A549 treated with Hydrocortisone at 1 μM for 4 hours (cell line): ENCODE data around the gene FAXDC2. TPM values are rescaled to one million over a fixed set of nuclear protein-coding genes. Genes with fewer than 3 reads are reported as not detected.

ENCODE experiments used
- total RNA-seq: library from RNA; stranded (reverse); fragments of 200-300 nt; extraction: Qiagen RNA extraction; gene quantifications from 5 replicates; pipeline ENCODE4 v1.2.3, GENCODE V29; 2022

The FAXDC2 gene, protein sequence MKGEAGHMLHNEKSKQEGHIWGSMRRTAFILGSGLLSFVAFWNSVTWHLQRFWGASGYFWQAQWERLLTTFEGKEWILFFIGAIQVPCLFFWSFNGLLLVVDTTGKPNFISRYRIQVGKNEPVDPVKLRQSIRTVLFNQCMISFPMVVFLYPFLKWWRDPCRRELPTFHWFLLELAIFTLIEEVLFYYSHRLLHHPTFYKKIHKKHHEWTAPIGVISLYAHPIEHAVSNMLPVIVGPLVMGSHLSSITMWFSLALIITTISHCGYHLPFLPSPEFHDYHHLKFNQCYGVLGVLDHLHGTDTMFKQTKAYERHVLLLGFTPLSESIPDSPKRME
- 0.25 to 0.55 TPM (median 0.43 TPM) in 5 replicates for total RNA-seq

DNA sequence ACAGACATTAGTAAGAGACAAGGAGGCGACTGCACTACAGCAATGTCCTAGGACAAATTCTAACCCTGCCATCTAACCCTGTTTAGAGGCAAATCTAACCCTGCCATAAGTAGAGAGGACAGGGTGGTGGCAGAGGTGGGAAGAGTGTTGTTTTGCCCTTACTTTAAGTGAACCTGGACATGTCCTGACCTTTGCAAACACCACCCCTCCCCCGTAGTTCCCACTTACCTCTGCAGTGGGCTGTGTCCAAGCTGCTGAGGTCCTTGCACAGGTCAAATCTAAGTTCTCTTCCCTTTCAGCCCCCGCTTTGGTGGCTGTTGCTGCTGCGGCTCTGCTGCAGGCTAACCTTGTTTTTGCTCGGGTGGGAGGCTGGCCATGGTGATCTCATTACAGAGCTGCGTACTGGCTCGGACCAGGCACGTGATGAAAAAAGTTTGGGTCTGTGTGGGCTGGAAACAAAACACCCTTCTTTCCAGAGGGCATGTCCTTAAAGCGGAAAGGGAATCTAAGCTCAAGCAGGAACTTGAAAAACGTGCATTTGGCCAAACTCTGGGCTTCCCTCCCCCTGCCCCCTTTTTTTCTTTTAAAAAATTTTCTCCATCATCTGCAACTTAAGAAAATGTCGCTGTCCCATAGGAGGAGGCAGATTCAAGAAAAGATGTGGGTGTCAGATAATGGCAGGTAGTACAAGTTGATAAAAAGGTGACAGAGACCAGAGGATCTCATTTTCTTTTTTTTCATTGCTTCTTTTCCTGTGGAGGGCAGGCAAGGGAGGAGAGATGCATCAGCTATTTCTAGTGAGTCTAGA is at the start of gene FAXDC2:
Gene FAXDC2, minus strand, starts transcription at position 349 of the 808 bp plus-strand sequence. CDS start 12,425 bp downstream, outside the sequence.

DNA sequence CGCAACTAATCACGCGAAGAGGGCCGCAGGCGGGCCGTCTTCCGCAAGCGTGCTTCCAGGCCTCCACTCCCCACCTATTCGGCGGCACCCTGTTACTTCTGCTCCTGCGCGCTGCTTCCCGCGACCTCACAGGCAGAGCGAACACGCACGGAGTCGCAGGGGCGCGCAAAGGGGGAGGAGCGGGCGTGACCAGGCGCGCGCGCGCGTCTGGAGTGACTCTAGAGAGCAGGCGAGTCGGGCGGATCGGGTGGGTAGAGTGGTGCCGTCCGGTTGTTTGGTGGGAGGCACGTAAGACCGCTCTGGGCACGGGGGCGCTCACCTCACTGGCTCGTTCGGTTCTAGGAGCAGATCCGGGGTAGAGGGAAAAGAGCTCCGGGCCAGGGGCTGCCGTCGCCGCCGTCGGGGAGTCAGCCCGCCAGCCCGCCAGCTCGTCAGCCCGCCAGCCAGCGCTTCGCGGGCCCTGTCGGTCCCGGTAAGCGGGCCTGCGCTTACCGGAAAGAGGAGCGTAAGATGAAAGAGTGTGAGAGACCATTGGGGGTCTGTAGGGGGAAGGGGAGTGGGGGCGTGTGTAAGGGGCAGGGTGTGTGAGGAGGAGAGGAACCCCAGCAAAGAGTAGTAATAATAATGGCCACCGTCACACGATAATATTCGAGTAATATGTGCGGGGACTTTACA is 8.0 kb upstream of the FAXDC2 start, which contains the start of gene CNOT8:
Gene CNOT8, plus strand, starts transcription at position 331 of the 675 bp plus-strand sequence. CDS start 4,652 bp downstream, outside the sequence.

Other genes starting within 250 kb of the FAXDC2 start
- gene LARP1, start 95.2 kb downstream of the FAXDC2 start, total RNA-seq = 111 to 171 TPM (median 128 TPM) in 5 replicates
- 31.2 to 38.6 TPM (median 35.6 TPM) in 5 replicates for gene CNOT8, start 8.0 kb upstream of the FAXDC2 start, total RNA-seq
- 20.4 to 28.1 TPM (median 22.1 TPM) in 5 replicates for gene GEMIN5, start 87.6 kb upstream of the FAXDC2 start, total RNA-seq
- gene MRPL22, start 90.5 kb upstream of the FAXDC2 start, total RNA-seq = 38.0 to 63.7 TPM (median 61.8 TPM) in 5 replicates
- gene KIF4B, start 163.2 kb upstream of the FAXDC2 start, total RNA-seq = 0.02 to 0.06 TPM (median 0.03 TPM) in 4 of 5 replicates, not detected in the other